Neutrophil (primary cell): ENCODE results near the gene MAPK11.

Experiments used
- H3K27ac ChIP-seq: fragments of 200-600 bp; sonication (generic); 2 replicates; pipeline ENCODE4 v1.5.1; 2016; ENCODE audit warnings: mild to moderate bottlenecking, moderate library complexity
- H3K27me3 ChIP-seq: fragments of 200-600 bp; sonication (generic); 2 replicates; pipeline ENCODE4 v1.6.0; 2016; ENCODE audit warnings: mild to moderate bottlenecking
- H3K36me3 ChIP-seq: fragments of 200-600 bp; sonication (generic); 2 replicates; pipeline ENCODE4 v1.5.1; 2017
- H3K4me1 ChIP-seq, 2 experiments: fragments of 200-600 bp in 1 of 2; sonication (generic) in 1 of 2; 1 replicate in 1 of 2; 2 replicates in 1 of 2; pipeline versions ENCODE4 v1.5.1 to v1.6.1; 2013 to 2016; ENCODE audit warnings: low read depth in 1 of 2, low read length in 1 of 2, mild to moderate bottlenecking in 1 of 2, moderate library complexity in 1 of 2; ENCODE audit not compliant: control insufficient read depth in 1 of 2, insufficient read depth in 1 of 2
- H3K4me3 ChIP-seq, 2 experiments: fragments of 200-600 bp in 1 of 2; sonication (generic) in 1 of 2; 1 replicate in 1 of 2; 2 replicates in 1 of 2; pipeline ENCODE4 v1.5.1; 2013 to 2016; ENCODE audit warnings: low read depth in 1 of 2, low read length in 1 of 2, mild to moderate bottlenecking in 1 of 2, moderate library complexity in 1 of 2
- H3K9me3 ChIP-seq: fragments of 200-600 bp; sonication (generic); 2 replicates; pipeline ENCODE4 v1.5.1; 2016
- TF ChIP-seq, protein P1 (sequence below): fragments of 200-600 bp; sonication (generic); IDR thresholded peaks from 2 replicates; pipeline ENCODE4 v1.5.1; 2016; ENCODE audit warnings: antibody characterized with exemption

Gene MAPK11

DNA sequence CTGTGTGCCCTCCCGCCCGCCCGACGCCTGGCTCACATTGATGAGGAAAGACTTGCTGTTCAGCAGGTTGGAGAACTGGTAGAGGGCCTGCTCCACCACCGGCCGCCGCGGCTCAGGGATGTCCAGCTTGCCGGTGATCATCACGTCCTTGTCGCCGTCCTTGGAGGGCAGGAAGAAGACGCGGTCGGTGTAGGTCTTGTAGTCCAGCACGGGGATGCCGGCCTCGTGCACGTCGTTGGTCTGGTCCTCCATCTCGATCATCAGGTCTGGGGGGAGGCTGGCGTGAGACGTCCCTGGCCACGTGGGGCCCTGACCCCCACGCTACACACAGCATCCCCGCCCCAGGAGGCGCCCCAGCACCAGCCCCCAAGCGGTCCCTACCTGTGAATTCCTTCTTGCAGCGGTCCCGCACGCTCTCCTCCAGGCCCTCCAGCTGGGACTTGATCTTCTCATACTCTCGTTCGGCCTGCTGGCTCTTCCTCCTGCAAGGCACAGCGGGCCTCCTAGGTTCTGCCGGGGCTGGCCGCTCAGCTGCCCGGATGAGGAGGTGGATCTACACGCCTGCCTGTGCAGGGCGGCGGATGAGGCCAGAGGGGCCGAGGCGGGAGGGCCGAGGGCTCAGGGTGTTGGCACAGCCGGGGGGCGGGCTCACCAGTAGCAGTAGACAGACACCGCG is 10.7 kb upstream of the MAPK11 start:
- no peak overlapping the region for H3K4me3 ChIP-seq
- TF ChIP-seq, protein P1, sequence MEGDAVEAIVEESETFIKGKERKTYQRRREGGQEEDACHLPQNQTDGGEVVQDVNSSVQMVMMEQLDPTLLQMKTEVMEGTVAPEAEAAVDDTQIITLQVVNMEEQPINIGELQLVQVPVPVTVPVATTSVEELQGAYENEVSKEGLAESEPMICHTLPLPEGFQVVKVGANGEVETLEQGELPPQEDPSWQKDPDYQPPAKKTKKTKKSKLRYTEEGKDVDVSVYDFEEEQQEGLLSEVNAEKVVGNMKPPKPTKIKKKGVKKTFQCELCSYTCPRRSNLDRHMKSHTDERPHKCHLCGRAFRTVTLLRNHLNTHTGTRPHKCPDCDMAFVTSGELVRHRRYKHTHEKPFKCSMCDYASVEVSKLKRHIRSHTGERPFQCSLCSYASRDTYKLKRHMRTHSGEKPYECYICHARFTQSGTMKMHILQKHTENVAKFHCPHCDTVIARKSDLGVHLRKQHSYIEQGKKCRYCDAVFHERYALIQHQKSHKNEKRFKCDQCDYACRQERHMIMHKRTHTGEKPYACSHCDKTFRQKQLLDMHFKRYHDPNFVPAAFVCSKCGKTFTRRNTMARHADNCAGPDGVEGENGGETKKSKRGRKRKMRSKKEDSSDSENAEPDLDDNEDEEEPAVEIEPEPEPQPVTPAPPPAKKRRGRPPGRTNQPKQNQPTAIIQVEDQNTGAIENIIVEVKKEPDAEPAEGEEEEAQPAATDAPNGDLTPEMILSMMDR: no peak
- no peaks in the 10 kb centered on the region for H3K36me3 ChIP-seq
- no peak overlapping the region for H3K27ac ChIP-seq
- no peaks in the 10 kb centered on the region for H3K27me3 ChIP-seq
- no peaks in the 10 kb centered on the region for H3K4me1 ChIP-seq
- H3K9me3 ChIP-seq: no peaks in the 10 kb centered on the region

DNA sequence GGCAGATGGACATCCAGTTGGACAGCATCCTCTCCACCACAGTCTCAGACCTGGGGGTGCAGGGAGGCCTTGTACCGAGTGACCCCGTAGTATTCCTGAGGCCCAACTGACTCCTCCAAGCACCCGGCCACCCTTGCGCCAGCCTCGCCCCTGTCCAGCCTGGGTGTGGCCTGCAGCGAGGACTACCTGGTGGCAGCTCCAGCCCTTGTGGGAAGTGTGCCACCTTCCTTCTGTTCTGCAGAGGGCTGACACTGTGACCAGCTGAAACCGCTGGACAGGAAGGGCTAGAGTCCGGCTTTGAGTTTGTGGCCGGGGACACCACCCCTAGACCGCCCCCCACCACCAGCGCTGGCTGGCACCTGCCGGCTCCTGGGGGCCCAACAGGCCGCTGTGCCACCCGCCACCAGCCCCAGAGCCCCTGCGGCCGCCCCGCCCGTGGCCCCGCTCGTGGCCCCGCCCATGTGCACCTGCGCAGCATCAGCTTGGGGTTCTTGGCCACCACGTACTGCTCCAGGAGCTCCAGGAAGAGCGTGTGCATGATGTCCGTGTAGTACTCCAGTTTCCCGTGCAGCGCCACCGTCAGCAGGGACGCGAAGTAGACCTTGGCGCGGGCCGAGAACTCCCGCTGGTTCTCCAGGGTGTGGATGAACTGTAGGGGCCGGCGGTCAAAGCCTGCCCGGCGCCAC is 10.0 kb upstream of the MAPK11 start:
- Histone ChIP-seq H3K4me3 (no peak overlapping the region), H3K27ac (no peak overlapping the region), H3K4me1 (no peaks in the 10 kb centered on the region), H3K27me3 (no peaks in the 10 kb centered on the region), H3K36me3 (no peaks in the 10 kb centered on the region), H3K9me3 (no peaks in the 10 kb centered on the region)
- TF ChIP-seq, protein P1: no peak

DNA sequence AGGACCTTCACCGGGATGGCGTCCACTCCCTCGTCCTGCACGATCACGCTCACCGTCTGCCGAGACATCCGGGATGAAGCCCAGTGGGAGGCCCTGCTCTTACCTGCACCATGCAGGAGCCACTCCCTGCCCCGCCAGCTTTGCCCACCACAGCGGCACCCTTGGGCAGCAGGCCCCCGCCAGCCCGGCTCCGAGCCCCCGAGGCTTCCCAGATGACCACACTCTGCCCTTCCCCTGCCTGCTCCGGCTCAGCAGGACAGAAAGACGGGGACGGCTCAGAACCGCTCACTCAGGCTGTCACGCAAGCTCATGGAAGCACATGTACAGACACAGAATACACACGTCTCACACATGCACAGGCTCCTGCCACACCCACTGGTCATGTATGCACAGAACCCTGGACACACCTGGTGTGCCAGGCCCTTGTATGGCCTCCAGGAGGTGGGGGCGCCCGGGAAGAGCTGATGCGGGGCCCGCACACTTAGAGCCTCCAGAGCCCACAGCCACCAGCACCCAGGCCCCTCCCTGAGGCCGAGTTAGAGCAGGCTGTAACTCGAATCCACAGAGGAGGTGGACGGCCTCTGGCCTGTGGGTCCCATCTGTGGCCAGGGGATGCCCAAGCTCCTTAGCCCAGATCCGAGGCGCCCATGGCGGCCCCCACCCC is 8.9 kb upstream of the MAPK11 start:
- Histone ChIP-seq H3K9me3 (no peaks in the 10 kb centered on the region), H3K36me3 (no peaks in the 10 kb centered on the region), H3K27ac (no peak overlapping the region), H3K4me3 (no peak overlapping the region), H3K4me1 (no peaks in the 10 kb centered on the region), H3K27me3 (peaks cover 3% of the 10 kb centered on the region)
- TF ChIP-seq, protein P1: no peak

DNA sequence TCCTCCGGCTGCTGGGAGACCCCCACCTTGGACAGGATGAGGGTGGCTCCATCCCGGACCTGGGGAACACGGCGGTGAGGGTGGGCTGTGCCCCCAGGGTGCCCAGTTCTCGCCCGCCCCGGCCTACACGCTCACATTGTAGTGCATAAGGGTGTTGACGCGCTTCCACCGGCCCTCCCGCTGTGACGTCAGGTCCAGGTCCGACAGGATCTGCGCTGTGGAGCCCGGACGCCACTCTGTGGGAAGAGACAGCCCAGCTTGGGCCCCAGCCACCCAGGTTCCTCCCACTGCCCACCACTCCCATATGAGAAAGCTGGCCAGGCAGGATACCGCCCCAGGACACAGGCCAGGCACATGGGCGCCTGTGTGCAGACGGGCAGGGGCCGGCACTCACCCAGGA is 8.3 kb upstream of the MAPK11 start:
- Histone ChIP-seq H3K27ac (no peak overlapping the region), H3K36me3 (no peaks in the 10 kb centered on the region), H3K4me1 (no peaks in the 10 kb centered on the region), H3K4me3 (no peak overlapping the region), H3K27me3 (peaks cover 9% of the 10 kb centered on the region), H3K9me3 (no peaks in the 10 kb centered on the region)
- TF ChIP-seq, protein P1: no peak

DNA sequence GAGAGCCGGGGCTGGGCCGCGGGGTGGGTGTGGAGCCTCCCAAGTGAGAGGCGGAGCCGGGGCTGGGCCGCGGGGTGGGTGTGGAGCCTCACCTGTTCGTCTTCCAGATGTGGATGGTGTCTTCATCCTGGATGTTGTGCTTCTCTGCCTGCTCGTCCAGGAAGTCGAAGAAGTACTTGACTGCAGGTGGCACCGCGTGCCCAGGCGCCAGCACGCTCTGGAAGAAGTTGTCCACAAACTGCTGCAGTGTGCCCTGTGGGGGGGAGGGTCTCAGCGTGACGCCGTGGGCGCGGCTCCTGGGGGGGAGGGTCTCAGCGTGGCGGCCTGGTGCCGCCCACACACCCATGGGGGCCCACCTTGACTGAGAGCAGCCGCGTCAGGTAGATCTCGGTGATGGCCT is 7.6 kb upstream of the MAPK11 start:
- no peaks in the 10 kb centered on the region for H3K36me3 ChIP-seq
- H3K4me1 ChIP-seq: no peaks in the 10 kb centered on the region
- no peak overlapping the region for H3K27ac ChIP-seq
- TF ChIP-seq, protein P1: no peak
- peaks cover 16% of the 10 kb centered on the region for H3K27me3 ChIP-seq
- no peaks in the 10 kb centered on the region for H3K9me3 ChIP-seq
- H3K4me3 ChIP-seq: no peak overlapping the region
